ENCODE results near the gene GMDS.

GMDS gene

DNA sequence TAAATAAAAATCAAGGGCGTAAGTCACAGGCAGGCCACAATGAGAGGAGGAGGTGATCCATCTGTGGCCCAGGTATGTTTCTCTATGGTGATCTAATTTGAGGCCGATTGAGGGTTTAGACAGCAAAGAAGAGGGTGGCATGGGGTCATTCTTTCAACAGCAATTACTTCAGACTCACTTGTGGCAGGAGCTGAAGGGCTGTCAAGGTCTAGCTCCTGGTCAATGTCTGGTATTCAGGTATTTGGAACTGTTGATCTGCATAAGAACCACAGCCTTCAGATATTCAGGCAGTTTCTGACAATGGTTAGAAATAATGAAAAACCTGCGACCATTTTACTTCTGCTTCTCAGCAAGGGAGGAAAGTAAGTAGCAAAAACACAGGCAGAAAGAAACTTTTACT is 376.1 kb downstream of the GMDS start:
- no peak for DNase-seq (ENCODE audit: low spot score)
- ChIA-PET POLR2A (ENCODE audit: low non-redundant PET) (no interaction called here), CTCF (no interaction called here)
- no peak overlapping the region for H3K27ac ChIP-seq
- TF ChIP-seq, protein P1, sequence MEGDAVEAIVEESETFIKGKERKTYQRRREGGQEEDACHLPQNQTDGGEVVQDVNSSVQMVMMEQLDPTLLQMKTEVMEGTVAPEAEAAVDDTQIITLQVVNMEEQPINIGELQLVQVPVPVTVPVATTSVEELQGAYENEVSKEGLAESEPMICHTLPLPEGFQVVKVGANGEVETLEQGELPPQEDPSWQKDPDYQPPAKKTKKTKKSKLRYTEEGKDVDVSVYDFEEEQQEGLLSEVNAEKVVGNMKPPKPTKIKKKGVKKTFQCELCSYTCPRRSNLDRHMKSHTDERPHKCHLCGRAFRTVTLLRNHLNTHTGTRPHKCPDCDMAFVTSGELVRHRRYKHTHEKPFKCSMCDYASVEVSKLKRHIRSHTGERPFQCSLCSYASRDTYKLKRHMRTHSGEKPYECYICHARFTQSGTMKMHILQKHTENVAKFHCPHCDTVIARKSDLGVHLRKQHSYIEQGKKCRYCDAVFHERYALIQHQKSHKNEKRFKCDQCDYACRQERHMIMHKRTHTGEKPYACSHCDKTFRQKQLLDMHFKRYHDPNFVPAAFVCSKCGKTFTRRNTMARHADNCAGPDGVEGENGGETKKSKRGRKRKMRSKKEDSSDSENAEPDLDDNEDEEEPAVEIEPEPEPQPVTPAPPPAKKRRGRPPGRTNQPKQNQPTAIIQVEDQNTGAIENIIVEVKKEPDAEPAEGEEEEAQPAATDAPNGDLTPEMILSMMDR (conservative IDR thresholded peaks at IDR 0.05; ENCODE audit: low read depth), result no peak

DNA sequence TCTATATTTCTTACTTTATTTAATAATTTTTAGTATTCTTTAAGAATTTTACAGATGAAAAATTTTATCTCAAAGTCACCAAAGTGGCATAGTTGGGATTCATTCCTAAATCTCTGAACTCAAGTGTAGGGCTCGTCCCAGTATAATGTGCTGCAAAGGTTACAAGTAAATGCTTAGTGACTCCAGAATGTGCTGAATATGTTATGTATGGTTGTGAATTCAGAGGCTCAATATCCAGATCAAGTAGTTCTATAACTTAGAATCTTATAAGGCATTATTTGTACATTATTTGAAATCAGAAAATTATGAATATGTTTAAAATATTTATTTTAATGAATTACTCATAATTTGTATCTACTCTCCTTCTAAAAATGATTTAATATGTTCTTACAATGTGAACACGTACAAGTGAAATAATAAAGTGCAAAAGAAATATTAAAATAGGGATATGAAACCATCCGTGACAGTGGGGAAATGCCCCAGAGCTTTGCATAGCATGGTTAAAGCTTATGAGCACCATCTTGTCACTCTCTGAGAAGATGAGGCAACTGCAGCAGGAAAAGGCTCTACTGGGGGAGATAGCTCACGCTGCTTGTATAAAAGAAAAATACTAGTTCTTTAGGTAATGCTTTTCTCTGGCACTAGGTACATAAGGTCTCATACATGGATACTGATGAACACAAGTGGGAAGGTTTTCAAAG is 376.7 kb downstream of the GMDS start:
- H3K27ac ChIP-seq, result no peak overlapping the region
- ChIA-PET POLR2A (ENCODE audit: low non-redundant PET) (no interaction called here), CTCF (no interaction called here)
- DNase-seq (ENCODE audit: low spot score), result no peak
- TF ChIP-seq, protein P1 (conservative IDR thresholded peaks at IDR 0.05; ENCODE audit: low read depth), result no peak

DNA sequence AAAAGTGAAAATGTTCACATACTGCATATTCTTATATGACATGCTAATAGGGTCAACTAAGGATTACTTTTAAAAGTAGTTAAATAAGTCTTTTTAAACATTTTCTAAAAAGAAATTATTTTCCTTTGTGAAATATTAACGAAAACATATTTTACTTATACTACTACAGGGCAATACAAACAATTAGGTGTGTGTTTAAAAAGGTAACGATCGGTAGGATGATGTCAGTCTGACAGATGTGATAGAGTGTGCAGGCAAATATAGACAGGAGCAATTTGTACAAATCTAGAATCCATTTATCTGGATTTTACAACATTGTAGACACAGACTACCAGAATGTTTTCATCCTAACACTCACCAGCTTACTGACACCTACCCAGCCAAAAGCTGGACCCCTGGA is 378.2 kb downstream of the GMDS start:
- POLR2A ChIA-PET (ENCODE audit: low non-redundant PET), result no interaction called here
- CTCF ChIA-PET, result no interaction called here
- H3K27ac ChIP-seq, result no peak overlapping the region
- TF ChIP-seq, protein P1 (conservative IDR thresholded peaks at IDR 0.05; ENCODE audit: low read depth), result no peak
- DNase-seq (ENCODE audit: low spot score), result no peak

DNA sequence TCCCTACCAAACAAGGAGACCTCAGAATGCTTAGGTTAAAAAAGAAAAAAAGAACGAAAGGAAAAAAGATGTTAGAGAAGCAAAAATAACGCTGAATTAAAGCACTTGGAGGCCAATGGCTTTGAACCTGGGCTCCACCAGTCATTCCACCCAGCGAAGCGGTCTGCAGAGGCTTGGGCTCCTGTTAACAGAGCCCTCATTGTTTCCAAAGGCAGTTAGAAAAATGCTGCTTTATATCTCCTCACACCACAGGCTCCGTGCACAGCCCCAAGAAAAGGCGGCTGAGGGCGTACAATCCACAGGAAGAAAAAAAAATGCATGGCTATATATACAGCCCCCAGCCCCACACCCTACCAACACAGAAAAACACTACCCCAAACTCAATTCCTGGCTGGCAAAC is 379.8 kb downstream of the GMDS start:
- ChIA-PET CTCF (no interaction called here), POLR2A (ENCODE audit: low non-redundant PET) (no interaction called here)
- no peak for DNase-seq (ENCODE audit: low spot score)
- TF ChIP-seq, protein P1 (conservative IDR thresholded peaks at IDR 0.05; ENCODE audit: low read depth), result no peak
- no peak overlapping the region for H3K27ac ChIP-seq

DNA sequence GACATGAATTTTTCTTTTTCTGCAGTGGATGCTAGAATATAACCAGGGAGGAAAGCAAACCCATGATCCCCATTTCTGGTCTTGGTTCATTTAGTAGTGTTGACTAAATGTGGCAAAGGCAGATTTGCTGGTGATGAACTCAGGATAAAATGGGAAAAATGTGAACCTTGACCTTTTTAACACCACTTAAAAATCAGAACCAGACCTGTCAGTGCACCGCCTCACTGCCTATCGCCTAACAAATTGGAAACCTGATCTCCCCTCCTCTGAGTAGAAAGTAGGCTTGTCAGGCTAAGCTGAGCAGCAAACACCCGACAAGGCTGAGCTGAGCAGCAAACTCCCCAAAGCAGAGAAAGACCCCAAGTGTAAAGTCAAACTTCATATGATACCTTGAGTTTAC is 380.9 kb downstream of the GMDS start:
- POLR2A ChIA-PET (ENCODE audit: low non-redundant PET), result no interaction called here
- TF ChIP-seq, protein P1 (conservative IDR thresholded peaks at IDR 0.05; ENCODE audit: low read depth), result no peak
- no peak for DNase-seq (ENCODE audit: low spot score)
- CTCF ChIA-PET, result interaction anchor here (0.7 kb wide), 1 partner anchor 730 kb away, joined by 3 read pairs; no protein-coding TSS in a partner anchor
- H3K27ac ChIP-seq, result no peak overlapping the region

DNA sequence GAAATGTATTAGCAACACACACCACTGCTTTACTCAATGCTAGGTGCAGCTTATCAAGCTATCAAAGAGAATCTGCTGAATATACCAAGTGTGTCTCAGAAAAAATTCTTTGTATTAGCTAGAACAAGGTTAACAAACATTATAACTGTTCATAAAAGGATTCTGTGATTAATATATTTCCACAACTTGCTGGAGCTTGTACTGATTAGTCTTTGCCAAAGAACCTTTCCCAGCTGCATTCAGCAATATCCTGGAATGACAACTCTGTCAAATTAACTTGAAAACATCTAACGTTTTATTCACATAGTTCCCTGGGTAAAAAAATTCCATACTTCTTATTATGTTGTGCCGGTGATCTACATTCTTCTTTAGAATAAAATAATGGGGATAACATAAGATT is 383.0 kb downstream of the GMDS start:
- ChIA-PET CTCF (interaction anchor here (0.6 kb wide), 1 partner anchor 1175 kb away, joined by 4 read pairs; no protein-coding TSS in a partner anchor), POLR2A (ENCODE audit: low non-redundant PET) (no interaction called here)
- no peak for DNase-seq (ENCODE audit: low spot score)
- TF ChIP-seq, protein P1 (conservative IDR thresholded peaks at IDR 0.05; ENCODE audit: low read depth), result no peak
- no peak overlapping the region for H3K27ac ChIP-seq

Measured in RWPE1 (cell line).